Colon (tissue), 2 donors: ENCODE results near the gene ANKRD40.

Source experiments
- FAIRE-seq: peaks from 2 replicates; lab custom pipeline; 2012; peaks lifted over from hg19 to GRCh38; lab: Jason Lieb, UNC
- donor health status: control.
- donor health status: control.

Gene ANKRD40

DNA sequence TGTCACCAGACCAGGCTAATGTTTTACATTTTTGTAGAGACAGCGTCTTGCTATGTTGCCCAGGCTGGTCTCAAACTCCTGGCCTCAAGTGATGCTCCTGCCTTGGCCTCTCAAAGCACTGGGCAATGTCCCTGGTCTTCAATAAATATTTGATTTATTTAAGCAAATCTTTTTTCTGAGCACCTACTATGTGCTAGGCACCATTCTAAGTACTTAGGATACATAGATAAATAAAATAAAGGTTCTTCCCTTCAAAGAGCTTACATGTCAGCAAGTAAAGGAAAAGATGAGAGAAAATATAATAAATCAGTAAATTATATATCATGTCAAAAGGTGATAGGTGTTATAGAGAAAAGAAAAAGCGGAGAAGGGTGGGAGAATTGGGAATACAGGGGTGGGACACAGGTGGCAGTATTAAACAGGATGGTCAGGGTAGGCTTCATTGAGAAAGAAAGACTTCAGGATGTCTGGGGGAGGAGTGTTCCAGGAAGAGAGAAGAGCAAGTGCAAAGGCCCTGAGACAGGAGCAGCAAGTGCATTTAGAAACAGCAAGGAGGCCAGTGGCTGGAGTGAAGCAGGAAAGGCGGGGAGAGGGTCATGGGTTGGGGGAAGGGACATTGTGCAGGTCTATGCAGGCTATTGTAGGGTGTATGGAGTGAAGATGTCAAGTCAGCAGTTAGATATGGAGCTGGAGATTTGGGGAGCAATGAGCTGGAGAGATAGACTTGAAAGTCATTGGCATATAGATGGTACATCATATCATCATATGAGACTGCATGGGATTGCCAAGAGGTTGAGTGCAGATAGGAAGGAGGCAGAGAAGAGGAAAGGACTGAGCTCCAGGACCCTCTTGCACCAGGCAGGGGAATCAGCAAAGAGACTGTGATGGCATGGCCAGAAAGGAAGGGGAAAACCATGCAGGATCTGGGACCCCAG, 61.7 kb downstream of the ANKRD40 start:
- no peak for FAIRE-seq
